Right cardiac atrium (tissue), 5 donors: ENCODE results near the gene IGFBP4. TPM values are rescaled to one million over a fixed set of nuclear protein-coding genes. Genes with fewer than 3 reads are reported as not detected.

ENCODE experiments used
- ATAC-seq, 2 donors: fragments of 200-7000 bp; cut with Tn5 transposase; one replicate each; pipeline versions ENCODE4 v1.8.0 to v1.9.1; 2020; ENCODE audit warnings: moderate library complexity in 2 of 2, mild to moderate bottlenecking in 1 of 2
- DNase-seq, 3 donors: peaks; one replicate each; pipeline ENCODE4 v3.0.0-alpha.2; 2020
- H3K27ac ChIP-seq: one replicate; pipeline ENCODE4 v1.5.1; 2013; ENCODE audit warnings: mild to moderate bottlenecking, low read length, control low read depth, moderate library complexity
- H3K27me3 ChIP-seq: one replicate; pipeline ENCODE4 v1.6.1; 2013; ENCODE audit not compliant: control insufficient read depth, insufficient read depth
- H3K4me1 ChIP-seq: one replicate; pipeline ENCODE4 v1.6.1; 2013; ENCODE audit warnings: low read length; ENCODE audit not compliant: control insufficient read depth, insufficient read depth
- H3K4me3 ChIP-seq: one replicate; pipeline ENCODE4 v1.5.1; 2013; ENCODE audit warnings: low read length, control low read depth
- H3K9me3 ChIP-seq: one replicate; pipeline ENCODE4 v1.6.1; 2013; ENCODE audit warnings: low read length; ENCODE audit not compliant: control insufficient read depth
- WGBS: extraction: QIAGEN DNeasy Blood & Tissue Kit; methylation state at CpG from one replicate; pipeline ENCODE4 v1.1.7; 2013; 5-methylcytosine and 5-hydroxymethylcytosine counted together
- intact Hi-C, 4 donors: fragments of 100-400 bp; cut with DNase I; formaldehyde crosslinking; loops; one replicate each; pipeline versions ENCODE4 v1.11.0 to v1.14.0; 2022 to 2023
- polyA plus RNA-seq: library from polyadenylated mRNA; stranded (reverse); fragments of 200-250 nt; gene quantifications from one replicate; pipeline ENCODE4 v1.2.3, GENCODE V29; 2013
- total RNA-seq, 4 donors: library from RNA; stranded (reverse); fragmentation: NEBNext Ultra II Directional; extraction: Animal tissue kit (Norgen Biotek cat#: 25700); gene quantifications; one replicate each; pipeline ENCODE4 v1.2.1, GENCODE V29; 2021
- donor health status: healthy with polysubstance abuse.
- donor health status: DM: no; HTN: yes; CAD: no.
- donor health status: DM: no; HTN: no; CAD: no.
- donor health status: DM: no; HTN: yes; CAD: no; lungs with severe emphysema.
- donor health status: DM: yes; HTN: yes; CAD: no.

IGFBP4 gene
- total and polyA plus RNA-seq, 5 donors, result 159 to 510 (median 226) TPM

GRCh38 chr17:40445751-40446468 is 2.7 kb downstream of the IGFBP4 start:
- no peaks in the 10 kb centered on the region for H3K9me3 ChIP-seq
- ATAC-seq (no peak), DNase-seq (peak in 1 of 3 donors; percentile 32)
- H3K4me3 ChIP-seq, result peak overlapping the region; percentile 63
- peaks cover 19% of the 10 kb centered on the region for H3K4me1 ChIP-seq
- no peaks in the 10 kb centered on the region for H3K27me3 ChIP-seq
- 49% methylated on average over 11 of the region's 11 CpGs for WGBS
- intact Hi-C loops, result loop anchor here in 1 of 4 donors (10.0 kb wide), 1 partner anchor 89 kb away; no protein-coding TSS in a partner anchor
- H3K27ac ChIP-seq, result peak overlapping the region; percentile 84

GRCh38 chr17:40447148-40447644 is 3.9 kb downstream of the IGFBP4 start:
- Histone ChIP-seq H3K27ac (peak overlapping the region; percentile 86), H3K4me3 (peak overlapping the region; percentile 40), H3K27me3 (no peaks in the 10 kb centered on the region), H3K9me3 (no peaks in the 10 kb centered on the region), H3K4me1 (peaks cover 26% of the 10 kb centered on the region)
- peak; percentile 53 to 80 (median 58) for DNase-seq
- intact Hi-C loops, result loop anchor here in 1 of 4 donors (10.0 kb wide), 1 partner anchor 88 kb away; no protein-coding TSS in a partner anchor
- ATAC-seq, result peak; percentile 44 to 55
- 25% methylated on average over 8 of the region's 8 CpGs for WGBS

GRCh38 chr17:40447806-40448205 is 4.6 kb downstream of the IGFBP4 start:
- H3K4me3 ChIP-seq, result peak overlapping the region; percentile 40
- peak overlapping the region; percentile 86 for H3K27ac ChIP-seq
- WGBS, result 46% methylated on average over 4 of the region's 4 CpGs
- peaks cover 30% of the 10 kb centered on the region for H3K4me1 ChIP-seq
- intact Hi-C loops, result loop anchor here in 1 of 4 donors (10.0 kb wide), 1 partner anchor 87 kb away; no protein-coding TSS in a partner anchor
- no peaks in the 10 kb centered on the region for H3K27me3 ChIP-seq
- no peak for DNase-seq
- ATAC-seq, result no peak
- no peaks in the 10 kb centered on the region for H3K9me3 ChIP-seq

- no peaks in the 10 kb centered on the region for H3K9me3 ChIP-seq
- intact Hi-C loops, result loop anchor here in 1 of 4 donors (10.0 kb wide), 1 partner anchor 87 kb away; no protein-coding TSS in a partner anchor
- DNase-seq (peak; percentile 68 to 88 (median 82)), ATAC-seq (peak in 1 of 2 donors; percentile 5)
- H3K27ac ChIP-seq, result peak overlapping the region; percentile 86
- peaks cover 30% of the 10 kb centered on the region for H3K4me1 ChIP-seq
- 16% methylated on average over 8 of the region's 8 CpGs for WGBS
- peak overlapping the region; percentile 40 for H3K4me3 ChIP-seq
- H3K27me3 ChIP-seq, result no peaks in the 10 kb centered on the region
Measured at GRCh38 chr17:40448213-40448638, 5.0 kb downstream of the IGFBP4 start.

- Histone ChIP-seq H3K4me3 (no peak overlapping the region), H3K9me3 (no peaks in the 10 kb centered on the region), H3K27me3 (no peaks in the 10 kb centered on the region), H3K27ac (peak overlapping the region; percentile 86), H3K4me1 (peaks cover 30% of the 10 kb centered on the region)
- DNase-seq (peak in 1 of 3 donors; percentile 22), ATAC-seq (no peak)
- 42% methylated on average over 7 of the region's 7 CpGs for WGBS
- intact Hi-C loops, result loop anchor here in 1 of 4 donors (10.0 kb wide), 1 partner anchor 86 kb away; no protein-coding TSS in a partner anchor
Measured at GRCh38 chr17:40448639-40449261, 5.5 kb downstream of the IGFBP4 start.

GRCh38 chr17:40450175-40450574 is 6.9 kb downstream of the IGFBP4 start:
- no peak for ATAC-seq
- Histone ChIP-seq H3K4me1 (peaks cover 30% of the 10 kb centered on the region), H3K9me3 (no peaks in the 10 kb centered on the region), H3K27ac (peak overlapping the region; percentile 13), H3K4me3 (no peak overlapping the region), H3K27me3 (no peaks in the 10 kb centered on the region)
- DNase-seq, result peak in 1 of 3 donors; percentile 71
- intact Hi-C loops, result no loop called here
- WGBS, result 77% methylated on average over 3 of the region's 3 CpGs

- H3K4me1 ChIP-seq, result peaks cover 33% of the 10 kb centered on the region
- peak; percentile 46 to 59 for ATAC-seq
- no peaks in the 10 kb centered on the region for H3K27me3 ChIP-seq
- H3K4me3 ChIP-seq, result no peak overlapping the region
- WGBS, result 10% methylated on average over 6 of the region's 6 CpGs
- DNase-seq, result peak; percentile 89 to 95 (median 94)
- intact Hi-C loops, result no loop called here
- H3K9me3 ChIP-seq, result no peaks in the 10 kb centered on the region
- H3K27ac ChIP-seq, result peak overlapping the region; percentile 57
Measured at GRCh38 chr17:40451420-40451819, 8.2 kb downstream of the IGFBP4 start.

- Histone ChIP-seq H3K9me3 (no peaks in the 10 kb centered on the region), H3K27me3 (no peaks in the 10 kb centered on the region), H3K4me1 (peaks cover 35% of the 10 kb centered on the region), H3K27ac (peak overlapping the region; percentile 69), H3K4me3 (no peak overlapping the region)
- intact Hi-C loops, result no loop called here
- 31% methylated on average over 7 of the region's 7 CpGs for WGBS
- peak; percentile 68 to 80 (median 72) for DNase-seq
- peak; percentile 5 to 58 for ATAC-seq
Measured at GRCh38 chr17:40452216-40452787, 9.1 kb downstream of the IGFBP4 start.

- intact Hi-C loops, result no loop called here
- DNase-seq (peak in 2 of 3 donors; percentile 60), ATAC-seq (no peak)
- H3K27ac ChIP-seq, result peak overlapping the region; percentile 26
- 75% methylated on average over 15 of the region's 15 CpGs for WGBS
- no peak overlapping the region for H3K4me3 ChIP-seq
- no peaks in the 10 kb centered on the region for H3K27me3 ChIP-seq
- H3K9me3 ChIP-seq, result no peaks in the 10 kb centered on the region
- peaks cover 32% of the 10 kb centered on the region for H3K4me1 ChIP-seq
Measured at GRCh38 chr17:40452921-40453378, 9.7 kb downstream of the IGFBP4 start.

- H3K27ac ChIP-seq, result no peak overlapping the region
- intact Hi-C loops, result no loop called here
- no peak overlapping the region for H3K4me3 ChIP-seq
- ATAC-seq (no peak), DNase-seq (peak in 2 of 3 donors; percentile 47 to 55)
- peaks cover 27% of the 10 kb centered on the region for H3K4me1 ChIP-seq
- no peaks in the 10 kb centered on the region for H3K27me3 ChIP-seq
- WGBS, result 85% methylated on average over 19 of the region's 19 CpGs
- H3K9me3 ChIP-seq, result no peaks in the 10 kb centered on the region
Measured at GRCh38 chr17:40453881-40454612, 10.8 kb downstream of the IGFBP4 start.
